ENCODE results near the gene NCKAP5.

The NCKAP5 gene

GRCh38 chr2:132729522-132729921 is 838.7 kb downstream of the NCKAP5 start:
- no peak overlapping the region for H3K4me3 ChIP-seq (ENCODE audit: insufficient read depth, low read depth, low read length)
- no peaks in the 10 kb centered on the region for H3K9me3 ChIP-seq (ENCODE audit: control insufficient read depth, low read length)
- no peaks in the 10 kb centered on the region for H3K36me3 ChIP-seq (ENCODE audit: control insufficient read depth, insufficient read depth, low read length)
- peaks cover 2% of the 10 kb centered on the region for H3K27me3 ChIP-seq (ENCODE audit: control insufficient read depth, insufficient read depth, low read length, poor library complexity, severe bottlenecking)
- peaks cover 2% of the 10 kb centered on the region for H3K4me1 ChIP-seq (ENCODE audit: control insufficient read depth, insufficient read depth, low read length)
- no peak overlapping the region for H3K27ac ChIP-seq (ENCODE audit: insufficient read depth, low read depth, low read length, poor library complexity, severe bottlenecking)

- Histone ChIP-seq H3K4me1 (ENCODE audit: control insufficient read depth, insufficient read depth, low read length) (peaks cover 2% of the 10 kb centered on the region), H3K9me3 (ENCODE audit: control insufficient read depth, low read length) (no peaks in the 10 kb centered on the region), H3K4me3 (ENCODE audit: insufficient read depth, low read depth, low read length) (no peak overlapping the region), H3K36me3 (ENCODE audit: control insufficient read depth, insufficient read depth, low read length) (no peaks in the 10 kb centered on the region), H3K27me3 (ENCODE audit: control insufficient read depth, insufficient read depth, low read length, poor library complexity, severe bottlenecking) (no peaks in the 10 kb centered on the region), H3K27ac (ENCODE audit: insufficient read depth, low read depth, low read length, poor library complexity, severe bottlenecking) (no peak overlapping the region)
- WGBS, 2 experiments: 94 to 96% methylated on average over 4 of the region's 4 CpGs
Observed at GRCh38 chr2:132726155-132726554, 842.1 kb downstream of the NCKAP5 start.

- Histone ChIP-seq H3K9me3 (ENCODE audit: control insufficient read depth, low read length) (no peaks in the 10 kb centered on the region), H3K4me3 (ENCODE audit: insufficient read depth, low read depth, low read length) (no peak overlapping the region), H3K36me3 (ENCODE audit: control insufficient read depth, insufficient read depth, low read length) (no peaks in the 10 kb centered on the region), H3K27me3 (ENCODE audit: control insufficient read depth, insufficient read depth, low read length, poor library complexity, severe bottlenecking) (no peaks in the 10 kb centered on the region), H3K4me1 (ENCODE audit: control insufficient read depth, insufficient read depth, low read length) (peaks cover 2% of the 10 kb centered on the region), H3K27ac (ENCODE audit: insufficient read depth, low read depth, low read length, poor library complexity, severe bottlenecking) (no peak overlapping the region)
- 90 to 93% methylated on average over 9 of the region's 9 CpGs for WGBS, 2 experiments
Observed at GRCh38 chr2:132725748-132726147, 842.5 kb downstream of the NCKAP5 start.

- Histone ChIP-seq H3K9me3 (ENCODE audit: control insufficient read depth, low read length) (no peaks in the 10 kb centered on the region), H3K36me3 (ENCODE audit: control insufficient read depth, insufficient read depth, low read length) (no peaks in the 10 kb centered on the region), H3K4me1 (ENCODE audit: control insufficient read depth, insufficient read depth, low read length) (peaks cover 2% of the 10 kb centered on the region), H3K27me3 (ENCODE audit: control insufficient read depth, insufficient read depth, low read length, poor library complexity, severe bottlenecking) (no peaks in the 10 kb centered on the region), H3K4me3 (ENCODE audit: insufficient read depth, low read depth, low read length) (no peak overlapping the region), H3K27ac (ENCODE audit: insufficient read depth, low read depth, low read length, poor library complexity, severe bottlenecking) (no peak overlapping the region)
- 91% methylated on average over 1 of the region's 1 CpG; no CpG with 5 or more reads in 1 of the 2 experiments for WGBS, 2 experiments
Observed at GRCh38 chr2:132725148-132725547, 843.1 kb downstream of the NCKAP5 start.

GRCh38 chr2:132721938-132722337 is 846.3 kb downstream of the NCKAP5 start:
- H3K36me3 ChIP-seq (ENCODE audit: control insufficient read depth, insufficient read depth, low read length): no peaks in the 10 kb centered on the region
- H3K27ac ChIP-seq (ENCODE audit: insufficient read depth, low read depth, low read length, poor library complexity, severe bottlenecking): no peak overlapping the region
- H3K4me3 ChIP-seq (ENCODE audit: insufficient read depth, low read depth, low read length): no peak overlapping the region
- no peaks in the 10 kb centered on the region for H3K4me1 ChIP-seq (ENCODE audit: control insufficient read depth, insufficient read depth, low read length)
- 89 to 96% methylated on average over 2 of the region's 2 CpGs for WGBS, 2 experiments
- H3K27me3 ChIP-seq (ENCODE audit: control insufficient read depth, insufficient read depth, low read length, poor library complexity, severe bottlenecking): no peaks in the 10 kb centered on the region
- no peaks in the 10 kb centered on the region for H3K9me3 ChIP-seq (ENCODE audit: control insufficient read depth, low read length)

GRCh38 chr2:132720393-132720792 is 847.9 kb downstream of the NCKAP5 start:
- Histone ChIP-seq H3K27ac (ENCODE audit: insufficient read depth, low read depth, low read length, poor library complexity, severe bottlenecking) (no peak overlapping the region), H3K4me3 (ENCODE audit: insufficient read depth, low read depth, low read length) (no peak overlapping the region), H3K4me1 (ENCODE audit: control insufficient read depth, insufficient read depth, low read length) (no peaks in the 10 kb centered on the region), H3K36me3 (ENCODE audit: control insufficient read depth, insufficient read depth, low read length) (no peaks in the 10 kb centered on the region), H3K27me3 (ENCODE audit: control insufficient read depth, insufficient read depth, low read length, poor library complexity, severe bottlenecking) (no peaks in the 10 kb centered on the region), H3K9me3 (ENCODE audit: control insufficient read depth, low read length) (no peaks in the 10 kb centered on the region)
- 88 to 89% methylated on average over 4 of the region's 4 CpGs for WGBS, 2 experiments

- H3K36me3 ChIP-seq (ENCODE audit: control insufficient read depth, insufficient read depth, low read length): no peaks in the 10 kb centered on the region
- no peak overlapping the region for H3K27ac ChIP-seq (ENCODE audit: insufficient read depth, low read depth, low read length, poor library complexity, severe bottlenecking)
- no peaks in the 10 kb centered on the region for H3K9me3 ChIP-seq (ENCODE audit: control insufficient read depth, low read length)
- H3K4me1 ChIP-seq (ENCODE audit: control insufficient read depth, insufficient read depth, low read length): no peaks in the 10 kb centered on the region
- 93% methylated on average over 9 of the region's 9 CpGs for WGBS, 2 experiments
- no peaks in the 10 kb centered on the region for H3K27me3 ChIP-seq (ENCODE audit: control insufficient read depth, insufficient read depth, low read length, poor library complexity, severe bottlenecking)
- no peak overlapping the region for H3K4me3 ChIP-seq (ENCODE audit: insufficient read depth, low read depth, low read length)
Observed at GRCh38 chr2:132719480-132719879, 848.8 kb downstream of the NCKAP5 start.

GRCh38 chr2:132716954-132717353 is 851.3 kb downstream of the NCKAP5 start:
- Histone ChIP-seq H3K27ac (ENCODE audit: insufficient read depth, low read depth, low read length, poor library complexity, severe bottlenecking) (no peak overlapping the region), H3K36me3 (ENCODE audit: control insufficient read depth, insufficient read depth, low read length) (no peaks in the 10 kb centered on the region)
- WGBS, 2 experiments: 96 to 100% methylated on average over 2 of the region's 2 CpGs

GRCh38 chr2:132715386-132716351 is 852.6 kb downstream of the NCKAP5 start:
- Histone ChIP-seq H3K36me3 (ENCODE audit: control insufficient read depth, insufficient read depth, low read length) (no peaks in the 10 kb centered on the region), H3K27me3 (ENCODE audit: control insufficient read depth, insufficient read depth, low read length, poor library complexity, severe bottlenecking) (no peaks in the 10 kb centered on the region), H3K27ac (ENCODE audit: insufficient read depth, low read depth, low read length, poor library complexity, severe bottlenecking) (no peak overlapping the region), H3K4me1 (ENCODE audit: control insufficient read depth, insufficient read depth, low read length) (no peaks in the 10 kb centered on the region), H3K9me3 (ENCODE audit: control insufficient read depth, low read length) (no peaks in the 10 kb centered on the region), H3K4me3 (ENCODE audit: insufficient read depth, low read depth, low read length) (no peak overlapping the region)
- 93% methylated on average over 7 of the region's 7 CpGs for WGBS, 2 experiments

More at GRCh38 chr2:132716954-132717353, 851.3 kb downstream of the NCKAP5 start:
- H3K9me3 ChIP-seq (ENCODE audit: control insufficient read depth, low read length): no peaks in the 10 kb centered on the region
- no peak overlapping the region for H3K4me3 ChIP-seq (ENCODE audit: insufficient read depth, low read depth, low read length)
- no peaks in the 10 kb centered on the region for H3K4me1 ChIP-seq (ENCODE audit: control insufficient read depth, insufficient read depth, low read length)
- no peaks in the 10 kb centered on the region for H3K27me3 ChIP-seq (ENCODE audit: control insufficient read depth, insufficient read depth, low read length, poor library complexity, severe bottlenecking)

GRCh38 chr2:132703396-132703795 is 864.9 kb downstream of the NCKAP5 start:
- H3K4me3 ChIP-seq (ENCODE audit: insufficient read depth, low read depth, low read length): no peak overlapping the region
- H3K27me3 ChIP-seq (ENCODE audit: control insufficient read depth, insufficient read depth, low read length, poor library complexity, severe bottlenecking): no peaks in the 10 kb centered on the region
- H3K4me1 ChIP-seq (ENCODE audit: control insufficient read depth, insufficient read depth, low read length): no peaks in the 10 kb centered on the region
- no peaks in the 10 kb centered on the region for H3K36me3 ChIP-seq (ENCODE audit: control insufficient read depth, insufficient read depth, low read length)
- H3K27ac ChIP-seq (ENCODE audit: insufficient read depth, low read depth, low read length, poor library complexity, severe bottlenecking): no peak overlapping the region
- WGBS, 2 experiments: 92% methylated on average over 2 to 4 of the region's 4 CpGs
- no peaks in the 10 kb centered on the region for H3K9me3 ChIP-seq (ENCODE audit: control insufficient read depth, low read length)
